Mesenchymal stem cell (in vitro differentiated cells and primary cell): ENCODE data around the gene ADAMTS14.

Experiments
- DNase-seq: peaks from one replicate; pipeline ENCODE4 v3.0.0-alpha.2; 2013
- H2AFZ ChIP-seq: one replicate; pipeline ENCODE4 v1.6.1; 2013; ENCODE audit warnings: low read depth, mild to moderate bottlenecking, control low read depth, inconsistent platforms, low read length, moderate library complexity
- H2AK5ac ChIP-seq: 2 replicates; pipeline ENCODE4 v1.6.1; 2013; ENCODE audit warnings: low read length, moderate library complexity, mild to moderate bottlenecking, inconsistent platforms; ENCODE audit not compliant: severe bottlenecking
- H2BK120ac ChIP-seq: one replicate; pipeline ENCODE4 v1.6.1; 2013; ENCODE audit warnings: low read depth, mild to moderate bottlenecking, inconsistent platforms, low read length, moderate library complexity
- H2BK12ac ChIP-seq, 2 experiments: one replicate each; pipeline ENCODE4 v1.6.1; 2013; ENCODE audit warnings: inconsistent platforms in 2 of 2, low read length in 2 of 2, mild to moderate bottlenecking in 2 of 2, moderate library complexity in 2 of 2, control low read depth in 1 of 2
- H2BK15ac ChIP-seq: one replicate; pipeline ENCODE4 v1.6.1; 2013; ENCODE audit warnings: mild to moderate bottlenecking, low read depth, inconsistent platforms; ENCODE audit not compliant: poor library complexity, severe bottlenecking
- H2BK5ac ChIP-seq: 2 replicates; pipeline ENCODE4 v1.6.1; 2013; ENCODE audit warnings: low read depth, mild to moderate bottlenecking, low read length, control low read depth, inconsistent platforms; ENCODE audit not compliant: poor library complexity, severe bottlenecking
- H3K14ac ChIP-seq, 2 experiments: one replicate each; pipeline ENCODE4 v1.6.1; 2013; ENCODE audit warnings: inconsistent platforms in 2 of 2, low read length in 2 of 2, control low read depth in 1 of 2, mild to moderate bottlenecking in 1 of 2, moderate library complexity in 1 of 2
- H3K18ac ChIP-seq, 2 experiments: one replicate each; pipeline ENCODE4 v1.6.1; 2013; ENCODE audit warnings: inconsistent platforms in 2 of 2, low read length in 2 of 2, control low read depth in 1 of 2, low read depth in 1 of 2, mild to moderate bottlenecking in 1 of 2
- H3K23ac ChIP-seq, 2 experiments: one replicate each; pipeline ENCODE4 v1.6.1; 2013; ENCODE audit warnings: inconsistent platforms in 2 of 2, low read length in 2 of 2, mild to moderate bottlenecking in 2 of 2, moderate library complexity in 2 of 2, control low read depth in 1 of 2
- H3K27ac ChIP-seq: 2 replicates; pipeline ENCODE4 v1.5.1; 2013; ENCODE audit warnings: mild to moderate bottlenecking, moderate library complexity, low read length, control low read depth, inconsistent platforms; ENCODE audit not compliant: poor library complexity, severe bottlenecking
- H3K27me3 ChIP-seq, 2 experiments: 2 replicates each; pipeline versions ENCODE4 v1.6.1 to v1.7.0; 2013; ENCODE audit warnings: low read length in 2 of 2, mild to moderate bottlenecking in 2 of 2, moderate library complexity in 2 of 2, control low read depth in 1 of 2, inconsistent platforms in 1 of 2; ENCODE audit not compliant: control insufficient read depth in 1 of 2, insufficient read depth in 1 of 2
- H3K36me3 ChIP-seq, 2 experiments: 2 replicates each; pipeline versions ENCODE4 v1.6.1 to v1.7.0; 2013; ENCODE audit warnings: low read length in 2 of 2, control low read depth in 1 of 2, inconsistent platforms in 1 of 2, low read depth in 1 of 2, mild to moderate bottlenecking in 1 of 2; ENCODE audit not compliant: insufficient read depth in 2 of 2, control insufficient read depth in 1 of 2
- H3K4ac ChIP-seq, 2 experiments: one replicate each; pipeline ENCODE4 v1.6.1; 2013; ENCODE audit warnings: inconsistent platforms in 2 of 2, low read length in 2 of 2, mild to moderate bottlenecking in 2 of 2, moderate library complexity in 2 of 2, control low read depth in 1 of 2, low read depth in 1 of 2
- H3K4me1 ChIP-seq: 2 replicates; pipeline ENCODE4 v1.6.1; 2013; ENCODE audit warnings: low read depth, low read length, control low read depth; ENCODE audit not compliant: control insufficient read depth, insufficient read depth
- H3K4me2 ChIP-seq: 2 replicates; pipeline ENCODE4 v1.6.1; 2013; ENCODE audit warnings: low read length, mild to moderate bottlenecking, inconsistent platforms; ENCODE audit not compliant: poor library complexity, severe bottlenecking
- H3K4me3 ChIP-seq, 2 experiments: 2 replicates each; pipeline versions ENCODE4 v1.5.1 to v1.7.0; 2013; ENCODE audit warnings: low read length in 2 of 2, mild to moderate bottlenecking in 2 of 2, control low read depth in 1 of 2, low read depth in 1 of 2; ENCODE audit not compliant: insufficient read depth in 1 of 2
- H3K79me1 ChIP-seq: replicated peaks from 2 replicates; pipeline ENCODE4 v1.6.1; 2013; ENCODE audit warnings: mild to moderate bottlenecking, control low read depth, low read length, inconsistent platforms; ENCODE audit not compliant: poor library complexity, severe bottlenecking
- H3K9ac ChIP-seq: 2 replicates; pipeline ENCODE4 v1.7.0; 2013; ENCODE audit warnings: mild to moderate bottlenecking, low read length, moderate library complexity
- H3K9me3 ChIP-seq: 2 replicates; pipeline ENCODE4 v1.7.0; 2013; ENCODE audit warnings: mild to moderate bottlenecking, low read length; ENCODE audit not compliant: control insufficient read depth
- H4K8ac ChIP-seq: one replicate; pipeline ENCODE4 v1.6.1; 2013; ENCODE audit warnings: inconsistent platforms, mild to moderate bottlenecking, low read length, moderate library complexity
- H4K91ac ChIP-seq: one replicate; pipeline ENCODE4 v1.6.1; 2013; ENCODE audit warnings: mild to moderate bottlenecking, low read length, inconsistent platforms
- WGBS: methylation state at CpG from one replicate; pipeline ENCODE4 v1.1.7; 2013; ENCODE audit warnings: mixed read lengths; 5-methylcytosine and 5-hydroxymethylcytosine counted together

The ADAMTS14 gene

DNA sequence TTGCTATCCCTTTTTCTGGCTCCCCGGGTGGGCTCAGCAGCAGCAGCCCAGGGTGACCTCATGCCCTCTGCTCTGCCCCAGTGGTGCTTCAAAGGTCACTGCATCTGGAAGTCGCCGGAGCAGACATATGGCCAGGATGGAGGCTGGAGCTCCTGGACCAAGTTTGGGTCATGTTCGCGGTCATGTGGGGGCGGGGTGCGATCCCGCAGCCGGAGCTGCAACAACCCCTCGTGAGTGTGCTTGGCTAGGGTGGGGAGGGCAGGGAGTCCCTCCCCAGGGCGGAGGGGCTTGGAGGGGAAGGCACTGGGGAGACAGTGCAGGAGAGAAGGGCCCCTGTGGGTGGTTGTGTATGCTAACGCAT, 66.4 kb downstream of the ADAMTS14 start:
- Histone ChIP-seq H3K4me3 (no peak overlapping the region), H3K9ac (no peak overlapping the region), H3K36me3 (peaks cover 79 to 99% of the 10 kb centered on the region in 2 experiments), H3K79me1 (peaks cover 25% of the 10 kb centered on the region), H2AFZ (no peak overlapping the region), H2BK12ac (no peak overlapping the region), H4K91ac (no peak overlapping the region), H3K4ac (no peak overlapping the region), H3K18ac (no peak overlapping the region), H2AK5ac (no peak overlapping the region), H4K8ac (no peak overlapping the region), H3K23ac (no peak overlapping the region), H3K27ac (no peak overlapping the region), H3K27me3 (no peaks in the 10 kb centered on the region), H3K4me2 (no peak overlapping the region), H3K4me1 (peaks cover 8% of the 10 kb centered on the region), H2BK120ac (no peak overlapping the region), H3K14ac (no peak overlapping the region), H2BK5ac (no peak overlapping the region), H3K9me3 (no peaks in the 10 kb centered on the region), H2BK15ac (no peak overlapping the region)
- DNase-seq, result no peak
- 79% methylated on average over 12 of the region's 12 CpGs for WGBS

DNA sequence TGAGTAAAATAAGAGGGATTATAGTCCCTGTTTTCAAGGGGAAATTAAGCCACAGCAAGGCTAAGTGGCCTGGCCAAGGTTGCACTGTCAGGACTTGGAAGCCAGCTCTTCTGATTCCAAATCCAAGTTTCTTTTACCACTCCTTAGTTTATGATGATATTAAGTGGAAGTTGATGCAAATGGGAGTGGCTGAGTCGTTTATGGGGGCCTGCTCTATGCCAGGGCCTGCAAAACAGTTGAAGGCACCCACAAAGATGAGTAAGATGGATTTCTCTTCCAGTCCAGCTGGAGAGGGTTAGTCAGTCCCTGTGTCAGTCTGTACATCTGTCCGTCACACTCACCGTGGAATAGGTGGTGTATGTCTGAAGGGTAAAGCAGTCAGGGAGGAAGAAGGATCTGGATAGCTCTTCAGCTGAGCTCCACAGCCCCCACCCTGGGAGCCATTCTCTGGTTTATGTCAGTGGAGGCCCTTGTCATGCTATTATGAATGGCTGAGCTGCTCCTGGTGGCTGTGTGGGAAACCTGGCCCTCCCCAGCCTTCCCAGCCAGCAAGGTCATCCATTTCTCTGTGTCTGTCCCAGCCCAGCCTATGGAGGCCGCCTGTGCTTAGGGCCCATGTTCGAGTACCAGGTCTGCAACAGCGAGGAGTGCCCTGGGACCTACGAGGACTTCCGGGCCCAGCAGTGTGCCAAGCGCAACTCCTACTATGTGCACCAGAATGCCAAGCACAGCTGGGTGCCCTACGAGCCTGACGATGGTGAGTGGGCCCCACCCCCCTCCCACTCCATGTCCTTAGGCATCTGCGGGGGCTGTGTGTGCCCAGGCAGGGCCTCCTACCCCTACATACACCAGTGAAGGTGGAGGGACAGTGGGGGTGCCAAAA, 68.3 kb downstream of the ADAMTS14 start:
- Histone ChIP-seq H2AK5ac (no peak overlapping the region), H3K23ac (no peak overlapping the region), H3K4me1 (peaks cover 5% of the 10 kb centered on the region), H3K4ac (no peak overlapping the region), H3K27ac (no peak overlapping the region), H3K9ac (no peak overlapping the region), H3K79me1 (peaks cover 21% of the 10 kb centered on the region), H4K91ac (peak overlapping the region; percentile 53), H2BK15ac (no peak overlapping the region), H2BK5ac (no peak overlapping the region), H3K18ac (no peak overlapping the region), H3K4me2 (no peak overlapping the region), H3K14ac (peak overlapping the region in 1 of 2 experiments; percentile 0), H3K36me3 (peaks cover 75 to 99% of the 10 kb centered on the region in 2 experiments), H3K9me3 (peaks cover 2% of the 10 kb centered on the region), H3K27me3 (no peaks in the 10 kb centered on the region), H2BK12ac (peak overlapping the region in 1 of 2 experiments; percentile 23), H2AFZ (no peak overlapping the region), H4K8ac (no peak overlapping the region), H3K4me3 (no peak overlapping the region), H2BK120ac (no peak overlapping the region)
- DNase-seq, result peak; percentile 12
- 74% methylated on average over 11 of the region's 12 CpGs for WGBS

DNA sequence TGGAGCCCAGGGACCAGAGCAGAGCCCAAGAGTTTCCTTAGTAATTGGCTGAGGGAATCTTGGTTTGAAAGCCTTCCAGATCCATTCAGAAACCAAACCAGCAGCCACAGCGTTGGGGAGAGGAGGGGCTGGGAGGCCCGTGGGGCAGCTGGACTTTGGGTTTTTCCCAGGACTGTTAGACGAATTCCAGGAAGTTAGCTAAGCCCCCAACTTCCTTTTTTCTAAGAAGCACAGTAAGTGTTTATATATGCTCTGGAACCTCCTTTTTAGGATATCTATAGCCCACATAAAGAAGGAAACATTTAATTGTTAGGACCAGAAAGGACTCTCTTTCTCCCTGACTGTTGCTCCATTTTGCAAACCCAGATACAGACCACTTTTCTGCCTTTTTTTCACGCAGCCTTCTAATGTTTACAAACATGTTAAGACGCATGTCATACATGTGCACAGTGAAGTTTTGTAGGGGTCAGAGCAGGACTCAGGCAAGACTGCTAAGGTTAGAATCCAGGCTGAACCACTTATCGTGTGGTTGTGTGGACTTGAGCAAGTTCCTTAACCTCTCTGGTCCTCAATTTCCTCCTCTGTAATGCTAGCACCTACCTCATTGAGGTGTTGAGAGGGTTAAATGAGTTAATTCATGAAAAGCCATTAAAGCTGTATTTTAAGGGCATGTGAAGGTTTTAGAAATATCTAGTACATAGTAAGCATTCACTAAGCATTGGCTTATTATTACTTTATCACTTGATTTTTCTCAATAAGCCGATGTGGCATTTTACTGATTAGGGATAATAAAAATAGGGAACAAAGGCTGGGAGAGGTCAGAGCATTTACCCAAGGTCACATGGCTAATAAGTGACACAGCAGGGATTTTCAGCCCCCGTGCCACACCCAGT, 70.5 kb downstream of the ADAMTS14 start:
- Histone ChIP-seq H2AK5ac (no peak overlapping the region), H4K8ac (no peak overlapping the region), H3K23ac (no peak overlapping the region), H3K36me3 (peaks cover 70 to 90% of the 10 kb centered on the region in 2 experiments), H3K9ac (no peak overlapping the region), H2AFZ (peak overlapping the region; percentile 6), H2BK120ac (peak overlapping the region; percentile 4), H3K4me2 (no peak overlapping the region), H2BK12ac (peak overlapping the region in 1 of 2 experiments; percentile 57), H2BK15ac (no peak overlapping the region), H4K91ac (no peak overlapping the region), H3K9me3 (peaks cover 4% of the 10 kb centered on the region), H3K79me1 (peaks cover 18% of the 10 kb centered on the region), H3K4me1 (peaks cover 5% of the 10 kb centered on the region), H3K4me3 (no peak overlapping the region), H3K27ac (no peak overlapping the region), H3K27me3 (no peaks in the 10 kb centered on the region), H3K4ac (peak overlapping the region in 1 of 2 experiments; percentile 42), H3K14ac (no peak overlapping the region), H3K18ac (peak overlapping the region in 1 of 2 experiments; percentile 79), H2BK5ac (no peak overlapping the region)
- peak; percentile 88 for DNase-seq
- WGBS, result 66% methylated on average over 4 of the region's 8 CpGs

DNA sequence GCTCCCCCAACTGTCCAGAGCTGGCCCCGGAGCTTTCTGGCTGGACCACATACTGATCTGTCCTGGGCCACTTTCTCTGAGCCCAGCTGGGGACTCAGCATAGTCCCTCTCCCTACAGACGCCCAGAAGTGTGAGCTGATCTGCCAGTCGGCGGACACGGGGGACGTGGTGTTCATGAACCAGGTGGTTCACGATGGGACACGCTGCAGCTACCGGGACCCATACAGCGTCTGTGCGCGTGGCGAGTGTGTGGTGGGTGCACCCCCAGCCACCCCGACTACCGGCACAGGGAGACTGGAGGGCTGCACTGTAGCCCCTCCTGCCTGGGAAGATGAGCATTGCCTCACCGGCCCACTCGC, 71.1 kb downstream of the ADAMTS14 start:
- no peak overlapping the region for H2AK5ac ChIP-seq
- H4K91ac ChIP-seq, result peak overlapping the region; percentile 60

More for the DNA sequence above, 71.1 kb downstream of the ADAMTS14 start:
- H3K4me2 ChIP-seq, result no peak overlapping the region
- WGBS, result 94% methylated on average over 17 of the region's 17 CpGs
- no peak overlapping the region for H2AFZ ChIP-seq
- no peak overlapping the region for H2BK120ac ChIP-seq
- H3K4me3 ChIP-seq, result no peak overlapping the region
- H3K23ac ChIP-seq, result no peak overlapping the region
- H3K36me3 ChIP-seq, result peaks cover 70 to 90% of the 10 kb centered on the region in 2 experiments
- peaks cover 18% of the 10 kb centered on the region for H3K79me1 ChIP-seq
- peaks cover 4% of the 10 kb centered on the region for H3K9me3 ChIP-seq
- no peak overlapping the region for H2BK5ac ChIP-seq
- no peaks in the 10 kb centered on the region for H3K27me3 ChIP-seq
- peak overlapping the region; percentile 9 to 69 for H3K4ac ChIP-seq
- H3K4me1 ChIP-seq, result peaks cover 5% of the 10 kb centered on the region
- DNase-seq, result no peak
- peak overlapping the region; percentile 8 for H2BK15ac ChIP-seq
- H3K27ac ChIP-seq, result no peak overlapping the region
- H2BK12ac ChIP-seq, result peak overlapping the region; percentile 57 to 65
- H3K14ac ChIP-seq, result peak overlapping the region in 1 of 2 experiments; percentile 0
- peak overlapping the region in 1 of 2 experiments; percentile 79 for H3K18ac ChIP-seq
- H4K8ac ChIP-seq, result no peak overlapping the region
- no peak overlapping the region for H3K9ac ChIP-seq
